ENCODE data around the gene TMEM158. TPM values are rescaled to one million over a fixed set of nuclear protein-coding genes. Genes with fewer than 3 reads are reported as not detected.

Gene TMEM158
- total and polyA plus RNA-seq, 7 donors, result 0.60 to 12.2 (median 2.8) TPM

DNA sequence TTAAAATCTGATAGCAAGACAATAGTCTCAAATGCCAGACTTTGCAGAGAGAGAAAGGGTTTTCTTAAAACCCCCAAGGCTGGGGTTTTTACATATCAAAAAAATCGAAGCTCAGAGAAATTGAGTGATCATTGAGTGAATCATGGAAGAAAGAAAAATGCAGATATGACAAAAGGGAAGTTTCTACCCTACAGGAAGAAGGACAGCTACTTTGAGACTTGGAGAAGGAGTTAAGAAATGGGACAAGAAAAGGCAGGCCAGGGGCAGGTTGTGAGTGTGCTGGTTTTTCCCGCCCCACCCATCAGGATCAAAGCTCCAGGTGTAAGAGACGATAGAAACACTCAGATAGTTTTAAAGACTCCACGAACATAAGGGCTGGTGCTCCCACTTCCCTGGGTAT, 18.6 kb downstream of the TMEM158 start:
- Histone ChIP-seq H3K4me1 (peaks cover 0 to 48% (median 33%) of the 10 kb centered on the region in 4 donors), H3K4me3 (no peak overlapping the region), H3K9me3 (no peaks in the 10 kb centered on the region), H3K27me3 (no peaks in the 10 kb centered on the region), H3K36me3 (no peaks in the 10 kb centered on the region), H3K27ac (no peak overlapping the region)
- no peak for DNase-seq
- 51 to 82% methylated on average over 4 of the region's 4 CpGs for WGBS, 2 donors
- no peak for TF ChIP-seq EP300 (IDR thresholded peaks at IDR 0.05)
- TF ChIP-seq POLR2AphosphoS5 (IDR thresholded peaks at IDR 0.05), result no peak
- TF ChIP-seq, protein P1, sequence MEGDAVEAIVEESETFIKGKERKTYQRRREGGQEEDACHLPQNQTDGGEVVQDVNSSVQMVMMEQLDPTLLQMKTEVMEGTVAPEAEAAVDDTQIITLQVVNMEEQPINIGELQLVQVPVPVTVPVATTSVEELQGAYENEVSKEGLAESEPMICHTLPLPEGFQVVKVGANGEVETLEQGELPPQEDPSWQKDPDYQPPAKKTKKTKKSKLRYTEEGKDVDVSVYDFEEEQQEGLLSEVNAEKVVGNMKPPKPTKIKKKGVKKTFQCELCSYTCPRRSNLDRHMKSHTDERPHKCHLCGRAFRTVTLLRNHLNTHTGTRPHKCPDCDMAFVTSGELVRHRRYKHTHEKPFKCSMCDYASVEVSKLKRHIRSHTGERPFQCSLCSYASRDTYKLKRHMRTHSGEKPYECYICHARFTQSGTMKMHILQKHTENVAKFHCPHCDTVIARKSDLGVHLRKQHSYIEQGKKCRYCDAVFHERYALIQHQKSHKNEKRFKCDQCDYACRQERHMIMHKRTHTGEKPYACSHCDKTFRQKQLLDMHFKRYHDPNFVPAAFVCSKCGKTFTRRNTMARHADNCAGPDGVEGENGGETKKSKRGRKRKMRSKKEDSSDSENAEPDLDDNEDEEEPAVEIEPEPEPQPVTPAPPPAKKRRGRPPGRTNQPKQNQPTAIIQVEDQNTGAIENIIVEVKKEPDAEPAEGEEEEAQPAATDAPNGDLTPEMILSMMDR (IDR thresholded peaks at IDR 0.05), result no peak
- TF ChIP-seq POLR2A (IDR thresholded peaks at IDR 0.05), result no peak
- intact Hi-C loops (cut with DNase I), result no loop called here

DNA sequence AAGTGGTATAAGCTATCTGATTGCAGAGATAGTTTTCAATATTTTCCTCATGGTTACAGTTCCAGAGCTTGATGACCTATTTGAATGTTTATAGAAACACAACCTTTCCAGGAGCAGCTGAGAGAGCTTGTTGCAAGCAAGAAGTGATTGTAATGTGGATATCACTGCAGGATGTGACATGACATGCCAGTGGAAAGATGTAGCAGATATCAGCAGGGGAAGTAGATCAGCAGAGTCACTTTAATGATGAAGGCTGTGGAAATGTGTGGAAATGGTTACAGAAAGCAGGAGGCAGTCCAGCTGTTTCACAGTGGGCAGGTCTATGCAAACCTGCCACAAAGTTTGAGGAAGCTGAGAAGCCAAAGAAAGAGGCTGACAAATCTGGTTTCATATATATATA, 21.0 kb downstream of the TMEM158 start:
- Histone ChIP-seq H3K27ac (no peak overlapping the region), H3K27me3 (no peaks in the 10 kb centered on the region), H3K4me1 (peaks cover 0 to 29% (median 11%) of the 10 kb centered on the region in 4 donors), H3K36me3 (no peaks in the 10 kb centered on the region), H3K9me3 (no peaks in the 10 kb centered on the region), H3K4me3 (no peak overlapping the region)
- intact Hi-C loops (cut with DNase I), result no loop called here
- DNase-seq, result no peak
- TF ChIP-seq POLR2A (IDR thresholded peaks at IDR 0.05), result no peak
- no peak for TF ChIP-seq EP300 (IDR thresholded peaks at IDR 0.05)
- TF ChIP-seq, protein P1 (IDR thresholded peaks at IDR 0.05), result no peak
- TF ChIP-seq POLR2AphosphoS5 (IDR thresholded peaks at IDR 0.05), result no peak

DNA sequence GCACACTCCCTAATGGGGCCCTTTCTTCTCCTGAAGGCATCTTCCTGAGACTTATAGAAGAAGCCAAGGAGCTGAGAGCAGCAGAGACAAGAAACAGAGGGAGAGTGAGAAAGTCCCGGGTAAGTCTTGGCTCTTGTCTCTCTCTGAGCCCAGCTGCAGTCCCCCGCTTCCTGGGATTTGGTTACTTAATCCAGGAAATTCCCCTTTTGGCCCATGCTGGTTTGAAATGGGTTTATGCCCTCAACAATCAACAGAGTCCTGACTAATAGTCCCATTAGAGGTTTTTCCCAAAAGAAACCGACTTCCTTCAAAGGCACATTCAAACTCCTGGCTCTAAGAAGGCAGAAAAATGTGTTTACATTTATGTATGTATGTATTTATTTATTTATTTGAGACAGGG, 22.0 kb downstream of the TMEM158 start:
- Histone ChIP-seq H3K9me3 (no peaks in the 10 kb centered on the region), H3K27me3 (no peaks in the 10 kb centered on the region), H3K4me1 (peaks cover 0 to 29% (median 7%) of the 10 kb centered on the region in 4 donors), H3K27ac (peak overlapping the region in 1 of 4 donors; percentile 31), H3K4me3 (no peak overlapping the region), H3K36me3 (no peaks in the 10 kb centered on the region)
- TF ChIP-seq POLR2AphosphoS5 (IDR thresholded peaks at IDR 0.05) (peak in 2 of 4 donors; percentile 16 to 59), POLR2A (IDR thresholded peaks at IDR 0.05) (no peak)
- WGBS, 2 donors, result 55 to 63% methylated on average over 3 of the region's 3 CpGs
- intact Hi-C loops (cut with DNase I), result no loop called here
- DNase-seq, result no peak

DNA sequence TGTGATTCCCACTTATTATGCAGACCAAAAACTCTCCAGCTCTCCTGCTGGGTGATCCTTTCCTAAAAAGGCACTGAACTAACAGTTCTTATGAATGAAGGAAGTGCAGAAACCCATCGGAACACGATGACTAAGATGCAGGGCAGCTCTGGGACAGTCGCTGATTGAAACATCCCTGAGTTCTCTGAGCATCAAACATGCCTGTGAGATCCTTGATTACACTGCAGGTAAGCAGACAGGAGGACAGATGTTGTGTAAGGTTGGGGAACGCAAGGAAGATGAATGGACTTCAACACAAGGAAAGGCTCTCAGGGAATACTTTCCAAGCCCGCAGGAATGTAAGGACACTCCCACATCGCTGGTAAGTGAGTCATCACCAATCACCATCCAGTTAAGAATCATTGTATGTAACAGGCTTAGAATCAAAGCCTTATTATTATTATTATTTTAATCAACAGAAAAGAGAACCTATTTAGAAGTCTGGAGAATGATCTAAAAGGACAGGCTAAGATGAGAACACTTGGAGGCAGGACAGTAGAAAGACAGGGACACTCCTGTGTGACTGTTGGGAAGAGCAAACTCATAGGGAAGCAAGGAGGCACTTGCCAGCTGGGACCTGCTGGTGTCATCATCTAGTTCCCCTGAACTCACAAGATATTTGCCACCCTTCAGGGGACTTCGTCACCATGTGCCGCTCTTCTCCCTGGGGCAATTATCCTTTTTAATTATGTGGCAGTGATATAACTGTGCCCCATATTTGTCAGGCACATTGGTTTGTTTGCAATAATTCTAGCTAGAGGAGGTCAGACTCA, 26.0 kb downstream of the TMEM158 start:
- no peak for DNase-seq
- no peaks in the 10 kb centered on the region for H3K27me3 ChIP-seq
- WGBS, 2 donors, result 58 to 75% methylated on average over 8 of the region's 8 CpGs
- H3K9me3 ChIP-seq, result no peaks in the 10 kb centered on the region
- H3K4me1 ChIP-seq, result peaks cover 0 to 34% (median 7%) of the 10 kb centered on the region in 4 donors
- no peaks in the 10 kb centered on the region for H3K36me3 ChIP-seq
- no peak for TF ChIP-seq POLR2A (IDR thresholded peaks at IDR 0.05)
- no peak for TF ChIP-seq EP300 (IDR thresholded peaks at IDR 0.05)
- TF ChIP-seq, protein P1 (IDR thresholded peaks at IDR 0.05), result no peak
- no peak for TF ChIP-seq POLR2AphosphoS5 (IDR thresholded peaks at IDR 0.05)
- peak overlapping the region in 1 of 4 donors; percentile 40 for H3K27ac ChIP-seq
- no peak overlapping the region for H3K4me3 ChIP-seq
- intact Hi-C loops (cut with DNase I), result no loop called here

DNA sequence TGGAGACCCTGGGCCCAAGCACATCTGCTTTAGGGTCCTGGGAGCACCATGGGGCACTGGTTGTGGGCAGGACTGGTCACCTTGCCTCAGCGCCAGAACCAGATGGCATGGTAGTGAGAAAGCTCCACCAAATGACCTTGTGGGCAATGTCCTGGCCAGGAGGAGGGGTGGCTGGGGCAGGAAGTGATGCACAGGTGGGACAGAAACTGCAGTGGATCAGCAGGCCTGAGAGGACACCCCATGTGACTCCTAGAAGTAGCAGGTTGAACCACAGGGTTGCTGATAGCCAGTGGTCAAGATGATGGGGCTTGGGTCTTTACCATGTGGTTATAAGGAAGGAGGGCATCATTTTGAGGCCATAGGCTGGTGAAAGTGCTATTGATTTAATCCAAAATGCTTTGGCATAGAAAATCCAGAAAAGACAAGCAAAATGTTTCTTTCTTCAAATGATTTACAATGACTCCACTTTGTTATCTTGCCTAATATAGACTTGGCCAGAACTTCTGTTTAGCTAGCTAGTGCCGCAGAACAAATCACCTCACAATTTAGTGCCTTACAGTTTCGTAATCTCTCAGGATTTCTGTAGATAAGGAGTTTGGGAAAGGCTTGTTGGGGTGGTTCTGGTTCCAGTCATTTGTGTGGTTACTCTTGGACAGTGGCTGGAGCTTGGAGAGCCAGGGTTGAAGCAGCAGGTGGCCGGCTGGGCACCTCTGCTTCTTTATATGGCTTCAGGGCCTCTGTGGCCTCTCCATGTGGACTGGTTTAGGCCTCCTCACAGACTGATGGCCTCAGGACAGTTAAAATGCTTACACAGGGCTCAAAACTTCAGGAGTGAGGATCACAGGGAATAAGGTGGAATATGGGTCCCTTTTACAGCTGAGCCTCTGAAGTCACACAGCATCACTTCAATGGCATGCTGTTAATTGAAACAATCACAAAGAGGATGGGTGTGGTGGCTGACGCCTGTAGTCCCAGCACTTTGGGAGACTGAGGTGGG, 27.5 kb downstream of the TMEM158 start:
- DNase-seq, result no peak

More for the DNA sequence above, 27.5 kb downstream of the TMEM158 start:
- H3K4me1 ChIP-seq, result peaks cover 0 to 22% (median 4%) of the 10 kb centered on the region in 4 donors
- intact Hi-C loops (cut with DNase I), result no loop called here
- TF ChIP-seq EP300 (IDR thresholded peaks at IDR 0.05) (no peak), POLR2AphosphoS5 (IDR thresholded peaks at IDR 0.05) (peak in 2 of 4 donors; percentile 34 to 49)
- H3K27me3 ChIP-seq, result peaks cover 0 to 4% (median 0%) of the 10 kb centered on the region in 3 donors
- 81 to 83% methylated on average over 5 of the region's 5 CpGs for WGBS, 2 donors
- H3K9me3 ChIP-seq, result no peaks in the 10 kb centered on the region
- peak overlapping the region in 1 of 4 donors; percentile 40 for H3K27ac ChIP-seq
- H3K4me3 ChIP-seq, result no peak overlapping the region
- no peaks in the 10 kb centered on the region for H3K36me3 ChIP-seq

Data from sigmoid colon (tissue), 7 donors.